H1 (cell line): ENCODE measurements around the gene XRN2. TPM values are rescaled to one million over a fixed set of nuclear protein-coding genes. Genes with fewer than 3 reads are reported as not detected.

Experiments used
- CTCF ChIA-PET: fragments of 300-600 bp; sonication (Branson Sonifier 250); formaldehyde crosslinking; loops from one replicate; lab custom pipeline; 2021; ENCODE audit not compliant: partially characterized antibody; lab: Charles Lee
- POLR2A ChIA-PET: fragments of 300-600 bp; sonication (Branson Sonifier 250); formaldehyde crosslinking; loops from one replicate; lab custom pipeline; 2021; ENCODE audit warnings: inconsistent platforms; ENCODE audit not compliant: partially characterized antibody; lab: Charles Lee
- DNase-seq, 2 experiments: peaks; one replicate each; pipeline versions ENCODE4 v3.0.0 to v3.0.0-alpha.2; 2010 to 2022; ENCODE audit warnings: low spot score in 2 of 2, low read depth in 1 of 2, mixed read lengths in 1 of 2
- FAIRE-seq: peaks from 2 replicates; lab custom pipeline; 2011; peaks lifted over from hg19 to GRCh38; lab: Jason Lieb, UNC
- H2AFZ ChIP-seq: 2 replicates; pipeline ENCODE4 v1.8.1; 2012; ENCODE audit warnings: low read length, inconsistent platforms
- H2AK5ac ChIP-seq: 2 replicates; pipeline ENCODE4 v1.6.1; 2013; ENCODE audit warnings: low read depth, low read length
- H2BK120ac ChIP-seq: replicated peaks from 2 replicates; pipeline ENCODE3; 2013; ENCODE audit warnings: low read depth, low read length, inconsistent platforms
- H2BK12ac ChIP-seq: 2 replicates; pipeline ENCODE4 v1.6.1; 2013; ENCODE audit warnings: low read depth, low read length
- H2BK15ac ChIP-seq: 2 replicates; pipeline ENCODE4 v1.6.1; 2013; ENCODE audit warnings: low read length
- H2BK20ac ChIP-seq: 2 replicates; pipeline ENCODE4 v1.6.1; 2013; ENCODE audit warnings: low read length
- H2BK5ac ChIP-seq: 2 replicates; pipeline ENCODE4 v1.6.1; 2013; ENCODE audit warnings: low read depth, low read length
- H3K14ac ChIP-seq: 2 replicates; pipeline ENCODE4 v1.6.1; 2013; ENCODE audit warnings: inconsistent platforms; ENCODE audit not compliant: insufficient read length
- H3K18ac ChIP-seq: 2 replicates; pipeline ENCODE4 v1.6.1; 2013; ENCODE audit warnings: low read length; ENCODE audit errors: extremely low read depth
- H3K23ac ChIP-seq: 2 replicates; pipeline ENCODE4 v1.6.1; 2013; ENCODE audit warnings: inconsistent platforms; ENCODE audit not compliant: insufficient read length
- H3K23me2 ChIP-seq: 2 replicates; pipeline ENCODE4 v1.6.1; 2013; ENCODE audit warnings: low read depth, low read length
- H3K27ac ChIP-seq: 2 replicates; pipeline ENCODE4 v1.6.1; 2011; ENCODE audit warnings: low read depth, low read length, inconsistent platforms
- H3K27me3 ChIP-seq, 4 experiments: replicated peaks in 1 of 4; 1 replicate in 1 of 4; 2 replicates in 3 of 4; pipeline versions ENCODE4 v1.6.1 to v1.8.1; 2011 to 2013; ENCODE audit warnings: low read length in 3 of 4, mild to moderate bottlenecking in 3 of 4, inconsistent platforms in 2 of 4, mixed read lengths in 2 of 4, moderate library complexity in 1 of 4; ENCODE audit not compliant: control insufficient read depth in 3 of 4, insufficient read depth in 3 of 4; ENCODE audit errors: extremely low read depth in 1 of 4
- H3K36me3 ChIP-seq, 4 experiments: 2 replicates each; pipeline versions ENCODE4 v1.6.1 to v1.8.1; 2011 to 2013; ENCODE audit warnings: mild to moderate bottlenecking in 4 of 4, low read length in 3 of 4, moderate library complexity in 2 of 4, control low read depth in 1 of 4, inconsistent platforms in 1 of 4; ENCODE audit not compliant: insufficient read depth in 4 of 4, control insufficient read depth in 2 of 4
- H3K4ac ChIP-seq: replicated peaks from 2 replicates; pipeline ENCODE3; 2013; ENCODE audit warnings: low read length, low read depth, mixed read lengths, inconsistent platforms; ENCODE audit not compliant: insufficient read length
- H3K4me1 ChIP-seq, 4 experiments: replicated peaks in 1 of 4; 1 replicate in 1 of 4; 2 replicates in 3 of 4; pipeline versions ENCODE4 v1.6.1 to v1.8.1; 2011 to 2013; ENCODE audit warnings: low read length in 3 of 4, inconsistent platforms in 2 of 4, mixed read lengths in 1 of 4; ENCODE audit not compliant: insufficient read depth in 4 of 4, control insufficient read depth in 3 of 4
- H3K4me2 ChIP-seq, 2 experiments: 2 replicates each; pipeline versions ENCODE4 v1.6.1 to v1.8.1; 2011 to 2013; ENCODE audit warnings: low read depth in 2 of 2, low read length in 2 of 2, control low read depth in 1 of 2, inconsistent platforms in 1 of 2, mild to moderate bottlenecking in 1 of 2; ENCODE audit not compliant: insufficient read depth in 1 of 2
- H3K4me3 ChIP-seq, 4 experiments: fragments of 200-600, 300-600 bp in 1 of 4; sonication (generic), shearing (Covaris generic), sonication (Bioruptor Twin) in 1 of 4; 2 replicates each; pipeline versions ENCODE4 v1.5.1 to v1.8.1; 2011 to 2016; ENCODE audit warnings: low read length in 4 of 4, low read depth in 3 of 4, control low read depth in 2 of 4, inconsistent platforms in 2 of 4, mild to moderate bottlenecking in 2 of 4, mixed read lengths in 1 of 4, moderate library complexity in 1 of 4; ENCODE audit not compliant: insufficient read depth in 2 of 4; ENCODE audit errors: extremely low read depth in 1 of 4
- H3K56ac ChIP-seq: replicated peaks from 2 replicates; pipeline ENCODE3; 2013; ENCODE audit warnings: low read depth, mild to moderate bottlenecking, mixed read lengths, low read length, inconsistent platforms; ENCODE audit not compliant: insufficient read length
- H3K79me1 ChIP-seq: 2 replicates; pipeline ENCODE4 v1.6.1; 2013; ENCODE audit warnings: low read depth, low read length, control low read depth
- H3K79me2 ChIP-seq, 2 experiments: 2 replicates each; pipeline versions ENCODE4 v1.6.1 to v1.8.1; 2012 to 2013; ENCODE audit warnings: low read length in 2 of 2, mild to moderate bottlenecking in 2 of 2, inconsistent platforms in 1 of 2; ENCODE audit not compliant: insufficient read depth in 2 of 2, control insufficient read depth in 1 of 2
- H3K9ac ChIP-seq, 4 experiments: replicated peaks in 1 of 4; 1 replicate in 1 of 4; 2 replicates in 3 of 4; pipeline versions ENCODE4 v1.6.1 to v1.8.1; 2011 to 2013; ENCODE audit warnings: low read depth in 3 of 4, low read length in 3 of 4, control low read depth in 2 of 4, mild to moderate bottlenecking in 2 of 4, moderate library complexity in 2 of 4, inconsistent platforms in 1 of 4; ENCODE audit errors: extremely low read depth in 1 of 4
- H3K9me3 ChIP-seq, 2 experiments: 2 replicates each; pipeline versions ENCODE4 v1.6.1 to v1.8.1; 2012 to 2013; ENCODE audit warnings: mild to moderate bottlenecking in 2 of 2, moderate library complexity in 2 of 2, control low read depth in 1 of 2, inconsistent platforms in 1 of 2, low read depth in 1 of 2, low read length in 1 of 2, mixed read lengths in 1 of 2; ENCODE audit not compliant: insufficient read depth in 2 of 2
- H4K20me1 ChIP-seq, 2 experiments: replicated peaks in 1 of 2; 2 replicates each; pipeline versions ENCODE3 to v1.8.1; 2011 to 2013; ENCODE audit warnings: inconsistent platforms in 2 of 2, low read length in 2 of 2, mild to moderate bottlenecking in 1 of 2; ENCODE audit not compliant: insufficient read depth in 2 of 2, control insufficient read depth in 1 of 2
- H4K5ac ChIP-seq: 2 replicates; pipeline ENCODE4 v1.6.1; 2013; ENCODE audit warnings: low read length, low read depth, mixed read lengths, inconsistent platforms; ENCODE audit not compliant: insufficient read length
- H4K8ac ChIP-seq: 2 replicates; pipeline ENCODE4 v1.8.0; 2013; ENCODE audit warnings: mild to moderate bottlenecking, moderate library complexity, low read length, inconsistent platforms; ENCODE audit not compliant: insufficient read depth; ENCODE audit errors: extremely low read depth
- H4K91ac ChIP-seq: replicated peaks from 2 replicates; pipeline ENCODE3; 2013; ENCODE audit warnings: low read length, mixed read lengths, inconsistent platforms; ENCODE audit not compliant: insufficient read length
- CBX5 ChIP-seq: fragments of 300-800, 300-1000 bp; sonication (generic); IDR thresholded peaks from 2 replicates; pipeline ENCODE4 v1.7.1; 2016; ENCODE audit warnings: antibody characterized with exemption, low read length, low read depth
- CEBPB ChIP-seq: IDR thresholded peaks from 2 replicates; pipeline ENCODE4 v1.6.1; 2012; ENCODE audit warnings: low read depth, low read length
- CHD2 ChIP-seq: IDR thresholded peaks from 2 replicates; pipeline ENCODE4 v1.6.1; 2012; ENCODE audit warnings: low read length, improper control_type of control experiment
- GABPA ChIP-seq: IDR thresholded peaks from 2 replicates; pipeline ENCODE4 v1.6.1; 2011; ENCODE audit warnings: mild to moderate bottlenecking, low read length, moderate library complexity, borderline replicate concordance; ENCODE audit not compliant: insufficient read depth
- HDAC6 ChIP-seq: IDR thresholded peaks from one replicate; pipeline ENCODE4 v1.7.1; 2012; ENCODE audit warnings: low read depth, mild to moderate bottlenecking, inconsistent platforms, low read length, moderate library complexity
- KDM4A ChIP-seq: IDR thresholded peaks from one replicate; pipeline ENCODE4 v1.7.1; 2012; ENCODE audit warnings: low read depth, mild to moderate bottlenecking, moderate library complexity, low read length, inconsistent platforms; ENCODE audit not compliant: severe bottlenecking
- SIRT6 ChIP-seq: IDR thresholded peaks from one replicate; pipeline ENCODE4 v1.7.1; 2012; ENCODE audit warnings: low read length, inconsistent platforms
- SIX5 ChIP-seq: IDR thresholded peaks from 2 replicates; pipeline ENCODE4 v1.6.1; 2011; ENCODE audit warnings: mild to moderate bottlenecking, low read depth, low read length
- TBP ChIP-seq: IDR thresholded peaks from 2 replicates; pipeline ENCODE4 v1.6.1; 2011; ENCODE audit warnings: low read depth, low read length, improper control_type of control experiment
- YY1 ChIP-seq: IDR thresholded peaks from 2 replicates; pipeline ENCODE4 v1.6.1; 2011; ENCODE audit warnings: low read depth, mild to moderate bottlenecking, low read length
- ZNF274 ChIP-seq: IDR thresholded peaks from 2 replicates; pipeline ENCODE4 v1.7.0; 2012; ENCODE audit warnings: low read length, borderline replicate concordance; ENCODE audit errors: extremely low read depth
- WGBS, 2 experiments: shearing (Covaris generic) in 1 of 2; methylation state at CpG; one replicate each; pipeline versions ENCODE4 v1.1.6 to v1.1.7; 2013 to 2015; ENCODE audit warnings: low lambda C conversion rate in 2 of 2, mixed read lengths in 2 of 2, inconsistent platforms in 1 of 2, low coverage in 1 of 2, missing lambda C conversion rate in 1 of 2; ENCODE audit not compliant: insufficient replicate concordance in 2 of 2, insufficient coverage in 1 of 2, insufficient read length in 1 of 2; ENCODE audit errors: extremely low coverage in 1 of 2, missing lambda C conversion rate in 1 of 2; 5-methylcytosine and 5-hydroxymethylcytosine counted together
- polyA plus RNA-seq, 7 experiments: library from polyadenylated mRNA; depleted of rRNA in 3 of 7; stranded (reverse) in 5 of 7; unstranded in 2 of 7; fragments of >200 nt in 5 of 7; fragments of 200-250 nt in 2 of 7; gene quantifications; 1 replicate in 5 of 7; 2 replicates in 1 of 7; 4 replicates in 1 of 7; pipeline versions ENCODE4 v1.2.1 to v1.2.3, GENCODE V29; 2011 to 2013; ENCODE audit warnings: missing spikeins in 2 of 7, mixed read lengths in 2 of 7
- total RNA-seq: library from RNA; stranded (reverse); fragmentation: NEBNext Ultra II Directional; extraction: Animal tissue kit (Norgen Biotek cat#: 25700); gene quantifications from 2 replicates; pipeline ENCODE4 v1.2.1, GENCODE V29; 2021
- TF ChIP-seq, protein P1 (sequence below): IDR thresholded peaks from 2 replicates; pipeline ENCODE4 v1.6.1; 2011; ENCODE audit warnings: low read depth, mild to moderate bottlenecking, low read length; ENCODE audit not compliant: insufficient read depth

XRN2 gene
- total and polyA plus RNA-seq, 2 of the 8 experiments (the other 6 are each of a cell fraction or from before 2014, with no cell fraction given): 60.3 to 139 TPM

DNA sequence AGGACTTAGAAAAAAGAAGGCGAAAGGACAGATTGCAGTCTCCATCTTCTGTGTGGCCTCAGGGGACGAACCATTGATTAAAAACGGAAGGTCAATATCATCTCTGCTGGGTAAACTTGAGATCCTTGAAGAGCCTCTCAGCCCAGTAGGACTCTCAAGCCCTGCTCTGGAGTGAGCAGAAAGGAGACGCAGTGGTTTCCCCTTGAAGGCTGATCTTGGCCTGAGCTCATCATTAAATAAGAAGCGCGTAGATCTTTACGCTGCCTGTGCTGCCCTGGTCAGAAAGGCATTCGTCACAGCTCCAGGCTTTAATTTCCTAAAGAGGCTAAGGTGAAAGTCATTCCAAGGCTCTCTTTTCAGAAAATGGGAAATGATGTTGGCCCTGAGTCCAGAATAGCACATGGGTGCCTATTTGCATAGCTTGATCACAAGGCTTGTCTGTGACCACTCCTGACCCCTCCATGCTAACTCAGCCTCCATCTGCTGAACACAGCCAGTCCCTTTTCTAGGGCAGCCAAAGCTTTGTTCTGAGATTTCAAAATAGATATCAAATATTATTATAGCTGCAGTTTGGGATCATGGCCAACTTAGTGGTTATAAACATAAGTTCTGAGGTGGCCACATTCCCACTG, 29.3 kb upstream of the XRN2 start:
- FAIRE-seq (no peak), DNase-seq (no peak)
- H4K5ac ChIP-seq: no peak overlapping the region
- no peaks in the 10 kb centered on the region for H3K27me3 ChIP-seq
- no peak overlapping the region for H3K18ac ChIP-seq
- H3K56ac ChIP-seq: no peak overlapping the region
- H2AFZ ChIP-seq: no peak overlapping the region
- H3K36me3 ChIP-seq: no peaks in the 10 kb centered on the region
- no peak overlapping the region for H2BK20ac ChIP-seq
- no peaks in the 10 kb centered on the region for H3K9me3 ChIP-seq
- no peak overlapping the region for H4K8ac ChIP-seq
- no peak overlapping the region for H3K9ac ChIP-seq
- H3K14ac ChIP-seq: no peak overlapping the region
- TF ChIP-seq GABPA (no peak), HDAC6 (no peak), KDM4A (no peak), SIX5 (no peak), ZNF274 (no peak), TBP (no peak), SIRT6 (no peak), YY1 (no peak), CBX5 (no peak), CHD2 (no peak), CEBPB (no peak)
- TF ChIP-seq, protein P1, sequence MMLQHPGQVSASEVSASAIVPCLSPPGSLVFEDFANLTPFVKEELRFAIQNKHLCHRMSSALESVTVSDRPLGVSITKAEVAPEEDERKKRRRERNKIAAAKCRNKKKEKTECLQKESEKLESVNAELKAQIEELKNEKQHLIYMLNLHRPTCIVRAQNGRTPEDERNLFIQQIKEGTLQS: no peak
- TF ChIP-seq, all 59 proteins: peak for 0
- Histone ChIP-seq H3K23me2 (no peaks in the 10 kb centered on the region), H3K4me3 (no peak overlapping the region), H3K4me2 (no peak overlapping the region), H4K20me1 (no peaks in the 10 kb centered on the region), H3K23ac (no peak overlapping the region), H3K4ac (no peak overlapping the region), H2BK15ac (no peak overlapping the region), H2BK12ac (no peak overlapping the region), H2BK5ac (no peak overlapping the region), H3K79me2 (no peaks in the 10 kb centered on the region), H2AK5ac (no peak overlapping the region), H3K79me1 (no peaks in the 10 kb centered on the region), H3K4me1 (no peaks in the 10 kb centered on the region), H4K91ac (no peak overlapping the region), H2BK120ac (no peak overlapping the region), H3K27ac (no peak overlapping the region)
- 94% methylated on average over 8 of the region's 8 CpGs; no CpG with 5 or more reads in 1 of the 2 experiments for WGBS, 2 experiments
- ChIA-PET CTCF (interaction anchor here (0.7 to 1.1 kb wide), 3 partner anchors 10 to 342 kb away, joined by 3 read pairs; no protein-coding TSS in a partner anchor), POLR2A (interaction anchor here (0.5 kb wide), 1 partner anchor 10 kb away, joined by 3 read pairs; no protein-coding TSS in a partner anchor)
